Body of pancreas (tissue), 4 donors: Measurements from ENCODE around the gene FAM3D. TPM values are rescaled to one million over a fixed set of nuclear protein-coding genes. Genes with fewer than 3 reads are reported as not detected.

Experiments
- ATAC-seq: fragments of 150-250 bp; one replicate; pipeline ENCODE4 v1.9.1; 2016
- DNase-seq, 4 donors: peaks; one replicate each; pipeline ENCODE4 v3.0.0-alpha.2; 2019
- H3K27ac ChIP-seq, 4 donors: fragments of 200-600 bp; sonication (generic); 1 replicate in 3 of 4; 2 replicates in 1 of 4; pipeline versions ENCODE4 v1.5.1 to v1.6.1; 2016 to 2019; ENCODE audit warnings: mild to moderate bottlenecking in 1 of 4, mixed read lengths in 1 of 4, moderate library complexity in 1 of 4
- H3K27me3 ChIP-seq, 2 donors: fragments of 200-600 bp; sonication (generic); one replicate each; pipeline ENCODE4 v1.6.0; 2016; ENCODE audit warnings: mild to moderate bottlenecking in 1 of 2
- H3K36me3 ChIP-seq, 2 donors: fragments of 200-600 bp; sonication (generic); replicated peaks in 1 of 2; 2 replicates each; pipeline ENCODE4 v1.5.1; 2016; ENCODE audit warnings: low read depth in 2 of 2; ENCODE audit not compliant: insufficient read depth in 1 of 2
- H3K4me1 ChIP-seq: fragments of 200-600 bp; sonication (generic); one replicate; pipeline ENCODE4 v1.6.0; 2016
- H3K4me3 ChIP-seq, 2 donors: fragments of 200-600 bp; sonication (generic); 1 replicate in 1 of 2; 2 replicates in 1 of 2; pipeline ENCODE4 v1.5.1; 2016 to 2019
- H3K9me3 ChIP-seq, 3 donors: fragments of 200-600 bp; sonication (generic); 1 replicate in 2 of 3; 2 replicates in 1 of 3; pipeline ENCODE4 v1.5.1; 2016
- POLR2A ChIP-seq, 3 donors: fragments of 450-650 bp; IDR thresholded peaks; one replicate each; pipeline ENCODE4 v1.6.1; 2016; ENCODE audit warnings: antibody characterized with exemption in 3 of 3, mild to moderate bottlenecking in 2 of 3
- WGBS, 2 donors: methylation state at CpG; one replicate each; pipeline ENCODE4 v1.1.5; 2017; 5-methylcytosine and 5-hydroxymethylcytosine counted together
- intact Hi-C: fragments of 100-400 bp; cut with DNase I; formaldehyde crosslinking; loops from one replicate; pipeline ENCODE4 v1.15.1; 2023
- total RNA-seq, 2 donors: library from RNA; depleted of rRNA; stranded (reverse); fragments of >200 nt; gene quantifications; one replicate each; pipeline ENCODE4 v1.1.0, GENCODE V29; 2016
- TF ChIP-seq, protein P1 (sequence below), 7 experiments: fragments of 450-650 bp in 4 of 7; fragments of 200-600 bp in 3 of 7; sonication (generic) in 3 of 7; IDR thresholded peaks; one replicate each; pipeline ENCODE4 v1.5.1; 2016 to 2019; ENCODE audit warnings: antibody characterized with exemption in 7 of 7

The FAM3D gene
- total RNA-seq, 2 donors from 2014 or later = 1.8 TPM; not detected in 1

DNA sequence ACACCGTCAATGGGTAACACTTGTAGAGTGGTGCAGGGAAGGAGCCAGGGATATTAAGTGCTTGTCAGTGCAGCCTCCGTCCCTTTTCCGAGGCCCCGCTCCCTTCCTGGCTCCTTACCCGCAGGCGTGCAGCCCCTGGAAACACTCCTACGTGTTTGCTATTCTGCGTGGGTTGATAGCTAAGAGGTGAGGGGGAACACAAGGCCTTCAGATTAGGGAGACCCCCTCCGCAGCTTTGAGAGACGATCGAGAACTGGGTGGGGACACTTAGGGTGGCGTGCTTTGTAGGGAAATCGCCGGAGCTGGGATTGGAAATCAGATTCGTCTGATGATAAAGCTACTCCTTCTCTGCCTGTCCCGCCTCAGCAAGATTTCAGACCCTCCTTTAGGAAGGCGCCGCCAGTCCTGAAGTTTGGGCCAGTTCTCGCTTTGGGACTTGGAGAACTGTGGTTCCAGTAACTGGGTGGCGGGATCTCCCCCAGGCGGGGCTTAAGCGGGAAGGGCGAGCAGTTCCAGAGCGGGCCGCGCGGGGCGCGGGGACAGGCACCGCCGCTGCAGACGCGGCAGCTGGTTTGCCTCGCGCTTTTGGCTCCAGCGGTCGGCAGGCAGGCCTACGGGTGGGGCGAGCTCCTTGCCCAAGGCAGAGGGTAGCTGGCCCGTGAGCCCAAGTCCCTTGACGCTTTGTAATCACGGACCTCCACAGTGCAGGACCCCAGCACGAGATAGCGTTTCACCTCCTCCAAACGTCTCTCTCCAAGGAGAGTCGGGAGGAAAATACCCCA lies 81.4 kb downstream of the FAM3D start:
- ATAC-seq = peak; percentile 93
- H3K36me3 ChIP-seq = no peaks in the 10 kb centered on the region
- WGBS, 2 donors = 7 to 10% methylated on average over 18 to 46 of the region's 46 CpGs
- H3K9me3 ChIP-seq = no peaks in the 10 kb centered on the region
- DNase-seq = peak; percentile 79 to 83 (median 80)
- peak overlapping the region in 3 of 4 donors; percentile 35 to 67 (median 51) for H3K27ac ChIP-seq
- peak overlapping the region in 1 of 2 donors; percentile 16 for H3K4me3 ChIP-seq
- peaks cover 0 to 12% of the 10 kb centered on the region in 2 donors for H3K27me3 ChIP-seq
- H3K4me1 ChIP-seq = peaks cover 16% of the 10 kb centered on the region
- intact Hi-C loops = no loop called here
- TF ChIP-seq, protein P1, sequence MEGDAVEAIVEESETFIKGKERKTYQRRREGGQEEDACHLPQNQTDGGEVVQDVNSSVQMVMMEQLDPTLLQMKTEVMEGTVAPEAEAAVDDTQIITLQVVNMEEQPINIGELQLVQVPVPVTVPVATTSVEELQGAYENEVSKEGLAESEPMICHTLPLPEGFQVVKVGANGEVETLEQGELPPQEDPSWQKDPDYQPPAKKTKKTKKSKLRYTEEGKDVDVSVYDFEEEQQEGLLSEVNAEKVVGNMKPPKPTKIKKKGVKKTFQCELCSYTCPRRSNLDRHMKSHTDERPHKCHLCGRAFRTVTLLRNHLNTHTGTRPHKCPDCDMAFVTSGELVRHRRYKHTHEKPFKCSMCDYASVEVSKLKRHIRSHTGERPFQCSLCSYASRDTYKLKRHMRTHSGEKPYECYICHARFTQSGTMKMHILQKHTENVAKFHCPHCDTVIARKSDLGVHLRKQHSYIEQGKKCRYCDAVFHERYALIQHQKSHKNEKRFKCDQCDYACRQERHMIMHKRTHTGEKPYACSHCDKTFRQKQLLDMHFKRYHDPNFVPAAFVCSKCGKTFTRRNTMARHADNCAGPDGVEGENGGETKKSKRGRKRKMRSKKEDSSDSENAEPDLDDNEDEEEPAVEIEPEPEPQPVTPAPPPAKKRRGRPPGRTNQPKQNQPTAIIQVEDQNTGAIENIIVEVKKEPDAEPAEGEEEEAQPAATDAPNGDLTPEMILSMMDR (IDR thresholded peaks at IDR 0.05) = peak; percentile 67 to 88 (median 85)
- peak in 1 of 3 donors; percentile 33 for TF ChIP-seq POLR2A (IDR thresholded peaks at IDR 0.05)

GRCh38 chr3:58584690-58585004 lies 81.9 kb downstream of the FAM3D start:
- DNase-seq = no peak
- Histone ChIP-seq H3K27me3 (peaks cover 0 to 12% of the 10 kb centered on the region in 2 donors), H3K27ac (peak overlapping the region in 3 of 4 donors; percentile 35 to 67 (median 51)), H3K4me3 (peak overlapping the region in 1 of 2 donors; percentile 16), H3K4me1 (peaks cover 16% of the 10 kb centered on the region), H3K9me3 (no peaks in the 10 kb centered on the region), H3K36me3 (no peaks in the 10 kb centered on the region)
- ATAC-seq = peak; percentile 16
- TF ChIP-seq, protein P1 (IDR thresholded peaks at IDR 0.05) = no peak
- no peak for TF ChIP-seq POLR2A (IDR thresholded peaks at IDR 0.05)
- intact Hi-C loops = no loop called here
- WGBS, 2 donors = 49% methylated on average over 10 of the region's 10 CpGs

Other genes with a start within 250 kb of the FAM3D start
- gene PDHB, start 232.9 kb downstream of the FAM3D start, total RNA-seq = 10 to 100 TPM; 23.4 to 32.7 TPM
- 10 to 100 TPM in 1 of 2 donors, 1 to 10 TPM in 1; 1.3 to 13.0 TPM for gene KCTD6, start 174.7 kb downstream of the FAM3D start, total RNA-seq
- 1 to 10 TPM; 2.3 to 5.9 TPM for gene ACOX2, start 129.6 kb downstream of the FAM3D start, total RNA-seq
- gene FAM107A, start 89.4 kb downstream of the FAM3D start, total RNA-seq = 10 to 100 TPM; 14.5 to 26.4 TPM